ENCODE measurements around the gene C5. TPM values are rescaled to one million over a fixed set of nuclear protein-coding genes. Genes with fewer than 3 reads are reported as not detected.

Gene C5
- total RNA-seq, 1 experiment from 2014 or later, result 0.74 TPM

DNA sequence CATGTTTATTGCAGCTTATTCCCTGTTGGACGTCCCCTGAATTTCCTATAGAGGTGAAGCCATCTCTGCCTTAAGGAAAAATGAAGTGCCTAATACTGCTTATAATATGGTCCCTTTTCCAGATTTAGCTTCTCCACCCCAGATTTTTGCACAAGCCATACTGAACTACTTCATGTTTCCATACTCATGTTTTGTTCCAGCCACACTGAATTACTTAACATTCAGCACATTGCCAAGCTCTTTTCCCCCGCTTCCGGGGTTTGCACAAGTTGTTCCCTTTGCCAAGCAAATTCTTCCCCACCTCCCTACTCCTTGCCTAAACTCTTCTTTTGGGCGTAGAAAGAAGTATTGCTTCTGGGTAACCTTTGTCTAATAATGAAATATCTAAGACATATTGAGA is 23.0 kb upstream of the C5 start:
- Histone ChIP-seq H2BK15ac (ENCODE audit: low read depth, low read length) (no peak overlapping the region), H3K9ac (ENCODE audit: extremely low read depth, insufficient read length, low read length) (no peak overlapping the region), H4K91ac (ENCODE audit: insufficient read length, low read depth, low read length) (no peak overlapping the region), H3K14ac (ENCODE audit: insufficient read depth, low read length) (no peak overlapping the region), H4K5ac (ENCODE audit: insufficient read length, low read depth, low read length) (no peak overlapping the region), H2AK5ac (ENCODE audit: insufficient read length, low read length) (no peak overlapping the region), H2BK20ac (ENCODE audit: low read depth, low read length, poor library complexity, severe bottlenecking) (no peak overlapping the region), H3K4ac (ENCODE audit: low read depth, low read length) (no peak overlapping the region), H3K56ac (ENCODE audit: insufficient read length, low read depth, low read length) (no peak overlapping the region), H3K27ac (ENCODE audit: insufficient read length, low read depth, low read length) (no peak overlapping the region), H3K4me1 (ENCODE audit: insufficient read depth, low read length) (no peaks in the 10 kb centered on the region), H3K23me2 (ENCODE audit: insufficient read length, low read depth, low read length, poor library complexity, severe bottlenecking) (peaks cover 10% of the 10 kb centered on the region), H3K4me2 (ENCODE audit: insufficient read depth, insufficient read length, low read length) (no peak overlapping the region), H2AFZ (ENCODE audit: low read length) (no peak overlapping the region), H2BK120ac (ENCODE audit: low read depth, low read length, poor library complexity, severe bottlenecking) (no peak overlapping the region), H3K79me2 (ENCODE audit: insufficient read depth, low read length) (no peaks in the 10 kb centered on the region), H3K18ac (ENCODE audit: insufficient read length, low read depth, low read length) (no peak overlapping the region), H3K23ac (ENCODE audit: insufficient read length, low read depth, low read length) (no peak overlapping the region), H4K8ac (replicated peaks; ENCODE audit: insufficient read length, low read depth, low read length) (no peak overlapping the region), H2BK12ac (ENCODE audit: insufficient read length, low read depth, low read length) (no peak overlapping the region), H4K20me1 (ENCODE audit: control insufficient read depth, insufficient read depth, insufficient read length) (no peaks in the 10 kb centered on the region), H3K27me3 (ENCODE audit: insufficient read depth, low read length) (peaks cover 28% of the 10 kb centered on the region), H3K79me1 (ENCODE audit: insufficient read depth, low read depth, low read length, poor library complexity, severe bottlenecking) (no peaks in the 10 kb centered on the region), H3K9me3 (ENCODE audit: control insufficient read depth, low read depth, low read length) (no peaks in the 10 kb centered on the region), H2BK5ac (ENCODE audit: insufficient read length, low read length) (no peak overlapping the region), H3T11ph (ENCODE audit: low read length) (no peak overlapping the region)
- Mint-ChIP-seq H3K27ac (no peak overlapping the region), H3K27me3 (ENCODE audit: low read depth) (peaks cover 86% of the 10 kb centered on the region), H3K9me3 (peaks cover under 1 to 3% of the 10 kb centered on the region in 2 experiments; a peak in 2 of 5 replicates), H3K4me3 (peak overlapping the region in 1 of 2 experiments; percentile 13; a peak in 1 of 5 replicates), H3K4me1 (peaks cover 15 to 18% of the 10 kb centered on the region in 2 experiments), H3K36me3 (ENCODE audit: insufficient read depth in 1 of 3, low read depth in 3 of 3) (no peaks in the 10 kb centered on the region; a peak in 1 of 7 replicates)
- TF ChIP-seq, protein P1, sequence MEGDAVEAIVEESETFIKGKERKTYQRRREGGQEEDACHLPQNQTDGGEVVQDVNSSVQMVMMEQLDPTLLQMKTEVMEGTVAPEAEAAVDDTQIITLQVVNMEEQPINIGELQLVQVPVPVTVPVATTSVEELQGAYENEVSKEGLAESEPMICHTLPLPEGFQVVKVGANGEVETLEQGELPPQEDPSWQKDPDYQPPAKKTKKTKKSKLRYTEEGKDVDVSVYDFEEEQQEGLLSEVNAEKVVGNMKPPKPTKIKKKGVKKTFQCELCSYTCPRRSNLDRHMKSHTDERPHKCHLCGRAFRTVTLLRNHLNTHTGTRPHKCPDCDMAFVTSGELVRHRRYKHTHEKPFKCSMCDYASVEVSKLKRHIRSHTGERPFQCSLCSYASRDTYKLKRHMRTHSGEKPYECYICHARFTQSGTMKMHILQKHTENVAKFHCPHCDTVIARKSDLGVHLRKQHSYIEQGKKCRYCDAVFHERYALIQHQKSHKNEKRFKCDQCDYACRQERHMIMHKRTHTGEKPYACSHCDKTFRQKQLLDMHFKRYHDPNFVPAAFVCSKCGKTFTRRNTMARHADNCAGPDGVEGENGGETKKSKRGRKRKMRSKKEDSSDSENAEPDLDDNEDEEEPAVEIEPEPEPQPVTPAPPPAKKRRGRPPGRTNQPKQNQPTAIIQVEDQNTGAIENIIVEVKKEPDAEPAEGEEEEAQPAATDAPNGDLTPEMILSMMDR (conservative IDR thresholded peaks at IDR 0.05), result no peak
- no CpG with 5 or more reads among the region's 4 CpGs for WGBS (ENCODE audit: extremely low coverage, insufficient read length, low lambda C conversion rate)
- DNase-seq, result no peak

Data from H9 (cell line).